Epidermal melanocyte (primary cell): ENCODE data around the gene PSG3.
"Not testable (repeated sequence)": the region's sequence is repeated elsewhere in the genome, so short reads cannot be mapped to it uniquely, and the experiment has no call there.

Experiments used
- DNase-seq: peaks from one replicate; pipeline ENCODE4 v3.0.0; 2011; ENCODE audit warnings: low spot score; ENCODE audit not compliant: insufficient read length

PSG3 gene

GRCh38 chr19:42740381-42740780, at the start of gene PSG3:
Gene PSG3, minus strand, starts transcription at chr19:42740481. Its CDS starts 97 bp downstream, at chr19:42740384.
- DNase-seq = not testable (repeated sequence)

GRCh38 chr19:42788766-42789165, 48.5 kb upstream of the PSG3 start:
- DNase-seq = not testable (repeated sequence)

- not testable (repeated sequence) for DNase-seq
Measured at GRCh38 chr19:42787766-42788165, 47.5 kb upstream of the PSG3 start.

- not testable (repeated sequence) for DNase-seq
Measured at GRCh38 chr19:42776750-42777612, 36.7 kb upstream of the PSG3 start.

GRCh38 chr19:42774510-42775158, 34.4 kb upstream of the PSG3 start:
- DNase-seq = not testable (repeated sequence)

GRCh38 chr19:42767319-42767718, 27.0 kb upstream of the PSG3 start:
- not testable (repeated sequence) for DNase-seq

- DNase-seq = not testable (repeated sequence)
Measured at GRCh38 chr19:42766871-42767270, 26.6 kb upstream of the PSG3 start.

GRCh38 chr19:42764836-42765235, 24.6 kb upstream of the PSG3 start:
- no peak for DNase-seq

- DNase-seq = no peak
Measured at GRCh38 chr19:42762789-42763188, 22.5 kb upstream of the PSG3 start.

GRCh38 chr19:42761924-42762295, 21.6 kb upstream of the PSG3 start:
- not testable (repeated sequence) for DNase-seq

GRCh38 chr19:42760954-42761923, 21.0 kb upstream of the PSG3 start:
- DNase-seq = not testable (repeated sequence)

GRCh38 chr19:42758667-42759066, 18.4 kb upstream of the PSG3 start:
- DNase-seq = not testable (repeated sequence)

- not testable (repeated sequence) for DNase-seq
Measured at GRCh38 chr19:42752246-42752645, 12.0 kb upstream of the PSG3 start.

- not testable (repeated sequence) for DNase-seq
Measured at GRCh38 chr19:42741726-42742607, 1.7 kb upstream of the PSG3 start.

GRCh38 chr19:42737581-42738011, 2.7 kb downstream of the PSG3 start:
- DNase-seq = not testable (repeated sequence)

- not testable (repeated sequence) for DNase-seq
Measured at GRCh38 chr19:42728341-42728740, 11.9 kb downstream of the PSG3 start.

GRCh38 chr19:42714000-42714399, 26.3 kb downstream of the PSG3 start:
- DNase-seq = not testable (repeated sequence)

GRCh38 chr19:42712753-42713152, 27.5 kb downstream of the PSG3 start:
- DNase-seq = not testable (repeated sequence)

- DNase-seq = not testable (repeated sequence)
Measured at GRCh38 chr19:42710986-42711385, 29.3 kb downstream of the PSG3 start.

GRCh38 chr19:42697884-42698283, 42.4 kb downstream of the PSG3 start:
- no peak for DNase-seq
